SKM-1 (cell line): ENCODE measurements around the gene CNNM2.
"Not testable (repeated sequence)": the region's sequence is repeated elsewhere in the genome, so short reads cannot be mapped to it uniquely, and the experiment has no call there.

Source experiments
- DNase-seq: peaks from one replicate; lab custom pipeline; 2025; ENCODE audit not compliant: unreplicated experiment; lab: John Stamatoyannopoulos, UW

The CNNM2 gene

GRCh38 chr10:102965311-102965851 lies 47.3 kb downstream of the CNNM2 start:
- no peak for DNase-seq

- DNase-seq: no peak
Measured at GRCh38 chr10:102967123-102967522, 49.0 kb downstream of the CNNM2 start.

GRCh38 chr10:102970562-102971340 lies 52.7 kb downstream of the CNNM2 start:
- DNase-seq: no peak

- no peak for DNase-seq
Measured at GRCh38 chr10:102975483-102976379, 57.6 kb downstream of the CNNM2 start.

GRCh38 chr10:102976380-102976726 lies 58.3 kb downstream of the CNNM2 start:
- DNase-seq: not testable (repeated sequence)

GRCh38 chr10:102982296-102982695 lies 64.2 kb downstream of the CNNM2 start:
- DNase-seq: no peak

- DNase-seq: no peak
Measured at GRCh38 chr10:102984086-102984485, 66.0 kb downstream of the CNNM2 start.

- DNase-seq: no peak
Measured at GRCh38 chr10:102985811-102986210, 67.7 kb downstream of the CNNM2 start.

GRCh38 chr10:102988404-102989314 lies 70.6 kb downstream of the CNNM2 start:
- DNase-seq: no peak

- no peak for DNase-seq
Measured at GRCh38 chr10:102994531-102995295, 76.6 kb downstream of the CNNM2 start.

GRCh38 chr10:102996876-102997275 lies 78.8 kb downstream of the CNNM2 start:
- no peak for DNase-seq

- no peak for DNase-seq
Measured at GRCh38 chr10:102997998-102998397, 79.9 kb downstream of the CNNM2 start.

- no peak for DNase-seq
Measured at GRCh38 chr10:102998399-102998907, 80.4 kb downstream of the CNNM2 start.

GRCh38 chr10:103000050-103000449 lies 82.0 kb downstream of the CNNM2 start:
- not testable (repeated sequence) for DNase-seq

GRCh38 chr10:103007017-103007416 lies 88.9 kb downstream of the CNNM2 start:
- DNase-seq: no peak

GRCh38 chr10:103013416-103013815 lies 95.3 kb downstream of the CNNM2 start:
- DNase-seq: no peak

GRCh38 chr10:103019425-103019824 lies 101.3 kb downstream of the CNNM2 start:
- no peak for DNase-seq

GRCh38 chr10:103021150-103021899 lies 103.2 kb downstream of the CNNM2 start:
- no peak for DNase-seq

GRCh38 chr10:103021900-103022293 lies 103.8 kb downstream of the CNNM2 start:
- no peak for DNase-seq
